Fibroblast of peridontal ligament (primary cell): ENCODE data around the gene LAPTM5.

Experiments
- DNase-seq: peaks from one replicate; pipeline ENCODE4 v3.0.0-alpha.2; 2010; ENCODE audit errors: extremely low read depth

The LAPTM5 gene

GRCh38 chr1:30755746-30756145 lies 1.8 kb downstream of the LAPTM5 start:
- no peak for DNase-seq

- no peak for DNase-seq
Observed at GRCh38 chr1:30755334-30755733, 2.2 kb downstream of the LAPTM5 start.

GRCh38 chr1:30754684-30755171 lies 2.8 kb downstream of the LAPTM5 start:
- no peak for DNase-seq

- DNase-seq = no peak
Observed at GRCh38 chr1:30753660-30754123, 3.9 kb downstream of the LAPTM5 start.

GRCh38 chr1:30753118-30753517 lies 4.5 kb downstream of the LAPTM5 start:
- no peak for DNase-seq

GRCh38 chr1:30752651-30752908 lies 5.0 kb downstream of the LAPTM5 start:
- no peak for DNase-seq

- no peak for DNase-seq
Observed at GRCh38 chr1:30751830-30752650, 5.5 kb downstream of the LAPTM5 start.

- no peak for DNase-seq
Observed at GRCh38 chr1:30750731-30751291, 6.8 kb downstream of the LAPTM5 start.

- DNase-seq = no peak
Observed at GRCh38 chr1:30749691-30750583, 7.6 kb downstream of the LAPTM5 start.

- peak; percentile 33 for DNase-seq
Observed at GRCh38 chr1:30748699-30749401, 8.7 kb downstream of the LAPTM5 start.

GRCh38 chr1:30748098-30748698 lies 9.4 kb downstream of the LAPTM5 start:
- peak; percentile 5 for DNase-seq

- no peak for DNase-seq
Observed at GRCh38 chr1:30747033-30748008, 10.3 kb downstream of the LAPTM5 start.

- no peak for DNase-seq
Observed at GRCh38 chr1:30746212-30747032, 11.2 kb downstream of the LAPTM5 start.

GRCh38 chr1:30745834-30746208 lies 11.8 kb downstream of the LAPTM5 start:
- no peak for DNase-seq

GRCh38 chr1:30745156-30745833 lies 12.3 kb downstream of the LAPTM5 start:
- no peak for DNase-seq

GRCh38 chr1:30744060-30744756 lies 13.4 kb downstream of the LAPTM5 start:
- peak; percentile 46 for DNase-seq

- no peak for DNase-seq
Observed at GRCh38 chr1:30743584-30744059, 14.0 kb downstream of the LAPTM5 start.

- DNase-seq = no peak
Observed at GRCh38 chr1:30742963-30743559, 14.5 kb downstream of the LAPTM5 start.
